SH-SY5Y (cell line): ENCODE data around the gene CXXC4.

Source experiments
- GATA2 ChIP-seq: IDR thresholded peaks from 2 replicates; pipeline ENCODE4 v1.6.1; 2011; ENCODE audit warnings: mild to moderate bottlenecking, low read depth, low read length
- GATA3 ChIP-seq: IDR thresholded peaks from 2 replicates; pipeline ENCODE4 v1.6.1; 2011; ENCODE audit warnings: low read depth, mild to moderate bottlenecking, low read length, moderate library complexity

GRCh38 chr4:104457308-104457981 lies 37.2 kb downstream of the CXXC4 start:
- TF ChIP-seq GATA3 (no peak), GATA2 (no peak)
